Measurements from ENCODE around the gene ABI3BP.

GRCh38 chr3:100898681-100899080 is 94.5 kb downstream of the ABI3BP start:
- no peak for TF ChIP-seq CTCF (IDR thresholded peaks at IDR 0.05; ENCODE audit: insufficient read depth, low read depth, low read length)
- no peak for TF ChIP-seq EZH2 (IDR thresholded peaks at IDR 0.05; ENCODE audit: insufficient read depth, low read length)

Data from astrocyte (in vitro differentiated cells and primary cell).